OCI-LY3 (cell line): ENCODE measurements around the gene ITGA2.

Experiments
- H2AFZ ChIP-seq: fragments of 200-600, 300-600 bp; shearing (Covaris generic); 2 replicates; pipeline ENCODE4 v1.6.0; 2014; ENCODE audit warnings: antibody characterized with exemption, low read depth, low read length
- H3K27ac ChIP-seq: fragments of 200-600, 300-600 bp; sonication (generic); 2 replicates; pipeline ENCODE4 v1.5.1; 2014; ENCODE audit warnings: mild to moderate bottlenecking, low read length, moderate library complexity, mixed read lengths
- H3K27me3 ChIP-seq: fragments of 200-600, 300-600 bp; sonication (generic); 2 replicates; pipeline ENCODE4 v1.6.1; 2014; ENCODE audit warnings: low read depth, low read length, mixed read lengths
- H3K36me3 ChIP-seq: fragments of 200-600, 300-600 bp; sonication (generic); replicated peaks from 2 replicates; pipeline ENCODE3; 2014; ENCODE audit warnings: low read depth, low read length, mixed read lengths
- H3K4me1 ChIP-seq: fragments of 300-600, 200-600 bp; sonication (generic); 2 replicates; pipeline ENCODE4 v1.6.1; 2014; ENCODE audit warnings: low read length, mixed read lengths
- H3K4me2 ChIP-seq: fragments of 200-600, 300-600 bp; sonication (generic); 2 replicates; pipeline ENCODE4 v1.6.1; 2014; ENCODE audit warnings: low read length, mixed read lengths
- H3K4me3 ChIP-seq: fragments of 300-600, 200-600 bp; sonication (generic); 2 replicates; pipeline ENCODE4 v1.5.1; 2014; ENCODE audit warnings: antibody characterized with exemption, mild to moderate bottlenecking, low read length, moderate library complexity
- H3K79me2 ChIP-seq: fragments of 300-600, 200-600 bp; shearing (Covaris generic); 2 replicates; pipeline ENCODE4 v1.6.1; 2014; ENCODE audit warnings: mild to moderate bottlenecking, low read length, mixed read lengths
- H3K9ac ChIP-seq: fragments of 300-600, 200-600 bp; shearing (Covaris generic); 2 replicates; pipeline ENCODE4 v1.6.0; 2014; ENCODE audit warnings: mild to moderate bottlenecking, low read length, moderate library complexity
- H3K9me3 ChIP-seq: fragments of 200-600, 300-600 bp; shearing (Covaris generic); 2 replicates; pipeline ENCODE4 v1.6.1; 2014; ENCODE audit warnings: low read length, mixed read lengths; ENCODE audit not compliant: insufficient read depth
- H4K20me1 ChIP-seq: fragments of 200-600, 300-600 bp; sonication (generic); 2 replicates; pipeline ENCODE4 v1.6.1; 2016; ENCODE audit warnings: low read length, mixed read lengths; ENCODE audit not compliant: insufficient read depth
- CTCF ChIP-seq: fragments of 200-600, 300-600 bp; sonication (generic); IDR thresholded peaks from 2 replicates; pipeline ENCODE4 v1.5.1; 2014; ENCODE audit warnings: antibody characterized with exemption, low read length, low read depth
- EZH2phosphoT487 ChIP-seq: fragments of 200-600 bp; shearing (Covaris generic); IDR thresholded peaks from 2 replicates; pipeline ENCODE4 v1.6.1; 2018; ENCODE audit warnings: antibody characterized with exemption, mixed run types, low read depth

Gene ITGA2

GRCh38 chr5:53095217-53095616, 106.1 kb downstream of the ITGA2 start:
- Histone ChIP-seq H4K20me1 (no peaks in the 10 kb centered on the region), H3K9me3 (no peaks in the 10 kb centered on the region)
- TF ChIP-seq CTCF (no peak), EZH2phosphoT487 (no peak)

GRCh38 chr5:53095931-53096525, 106.9 kb downstream of the ITGA2 start:
- no peaks in the 10 kb centered on the region for H4K20me1 ChIP-seq
- no peaks in the 10 kb centered on the region for H3K27me3 ChIP-seq
- H3K36me3 ChIP-seq: peaks cover 26% of the 10 kb centered on the region
- no peak overlapping the region for H3K4me3 ChIP-seq
- H2AFZ ChIP-seq: no peak overlapping the region
- H3K79me2 ChIP-seq: no peaks in the 10 kb centered on the region
- TF ChIP-seq CTCF: peak; percentile 71
- TF ChIP-seq EZH2phosphoT487: no peak
- peaks cover 48% of the 10 kb centered on the region for H3K4me1 ChIP-seq
- peak overlapping the region; percentile 100 for H3K27ac ChIP-seq
- peak overlapping the region; percentile 47 for H3K4me2 ChIP-seq
- no peaks in the 10 kb centered on the region for H3K9me3 ChIP-seq
- H3K9ac ChIP-seq: peak overlapping the region; percentile 54

More at GRCh38 chr5:53095217-53095616, 106.1 kb downstream of the ITGA2 start:
- Histone ChIP-seq H3K36me3 (peaks cover 21% of the 10 kb centered on the region), H3K27me3 (no peaks in the 10 kb centered on the region), H3K4me1 (peaks cover 54% of the 10 kb centered on the region), H3K27ac (peak overlapping the region; percentile 100), H2AFZ (no peak overlapping the region), H3K4me3 (no peak overlapping the region), H3K79me2 (no peaks in the 10 kb centered on the region), H3K4me2 (peak overlapping the region; percentile 47), H3K9ac (peak overlapping the region; percentile 54)

GRCh38 chr5:53099546-53099945, 110.4 kb downstream of the ITGA2 start:
- Histone ChIP-seq H3K4me3 (no peak overlapping the region), H3K79me2 (no peaks in the 10 kb centered on the region), H3K9ac (no peak overlapping the region), H3K27me3 (no peaks in the 10 kb centered on the region), H3K9me3 (no peaks in the 10 kb centered on the region), H2AFZ (no peak overlapping the region), H3K27ac (no peak overlapping the region), H3K4me2 (no peak overlapping the region), H4K20me1 (no peaks in the 10 kb centered on the region), H3K4me1 (peaks cover 13% of the 10 kb centered on the region), H3K36me3 (peaks cover 29% of the 10 kb centered on the region)
- no peak for TF ChIP-seq EZH2phosphoT487
- TF ChIP-seq CTCF: no peak

GRCh38 chr5:53100606-53101005, 111.5 kb downstream of the ITGA2 start:
- Histone ChIP-seq H3K9me3 (no peaks in the 10 kb centered on the region), H3K27ac (no peak overlapping the region), H3K79me2 (no peaks in the 10 kb centered on the region), H3K4me2 (no peak overlapping the region), H3K4me3 (no peak overlapping the region), H2AFZ (no peak overlapping the region), H4K20me1 (no peaks in the 10 kb centered on the region), H3K27me3 (no peaks in the 10 kb centered on the region), H3K36me3 (peaks cover 29% of the 10 kb centered on the region), H3K9ac (no peak overlapping the region), H3K4me1 (peaks cover 3% of the 10 kb centered on the region)
- TF ChIP-seq CTCF: no peak
- no peak for TF ChIP-seq EZH2phosphoT487
